T-helper 1 cell (primary cell): ENCODE data around the gene RABAC1.

ENCODE experiments used
- DNase-seq, 5 donors: peaks; one replicate each; pipeline ENCODE4 v3.0.0-alpha.2; 2012 to 2020

Gene RABAC1

GRCh38 chr19:41988947-41989346 is 29.8 kb upstream of the RABAC1 start:
- DNase-seq: no peak

GRCh38 chr19:41987141-41987860 is 28.2 kb upstream of the RABAC1 start:
- DNase-seq: no peak

GRCh38 chr19:41984961-41985360 is 25.8 kb upstream of the RABAC1 start:
- no peak for DNase-seq

GRCh38 chr19:41981724-41982123 is 22.6 kb upstream of the RABAC1 start:
- DNase-seq: no peak

- no peak for DNase-seq
Measured at GRCh38 chr19:41978470-41978869, 19.3 kb upstream of the RABAC1 start.

GRCh38 chr19:41977916-41978315 is 18.8 kb upstream of the RABAC1 start:
- no peak for DNase-seq

GRCh38 chr19:41974652-41975051 is 15.5 kb upstream of the RABAC1 start:
- DNase-seq: no peak

GRCh38 chr19:41971363-41971762 is 12.2 kb upstream of the RABAC1 start:
- no peak for DNase-seq

GRCh38 chr19:41969772-41970458 is 10.8 kb upstream of the RABAC1 start:
- DNase-seq: no peak

GRCh38 chr19:41968751-41969595 is 9.9 kb upstream of the RABAC1 start:
- no peak for DNase-seq

GRCh38 chr19:41967054-41967783 is 8.1 kb upstream of the RABAC1 start:
- DNase-seq: no peak

GRCh38 chr19:41965106-41965505 is 6.0 kb upstream of the RABAC1 start:
- no peak for DNase-seq

GRCh38 chr19:41960973-41961372 is 1.9 kb upstream of the RABAC1 start:
- DNase-seq: no peak

- DNase-seq: peak; percentile 69 to 81 (median 78)
Measured at GRCh38 chr19:41958367-41959055, 610 bp downstream of the RABAC1 start.

GRCh38 chr19:41957838-41958366 is 1.2 kb downstream of the RABAC1 start:
- DNase-seq: peak in 1 of 5 donors; percentile 65

GRCh38 chr19:41957161-41957837 is 1.8 kb downstream of the RABAC1 start:
- DNase-seq: no peak

GRCh38 chr19:41956621-41957020 is 2.5 kb downstream of the RABAC1 start:
- DNase-seq: no peak

GRCh38 chr19:41955521-41955920 is 3.6 kb downstream of the RABAC1 start:
- DNase-seq: no peak

GRCh38 chr19:41951686-41952172 is 7.4 kb downstream of the RABAC1 start:
- peak; percentile 66 to 86 (median 74) for DNase-seq

GRCh38 chr19:41947091-41947490 is 12.0 kb downstream of the RABAC1 start:
- no peak for DNase-seq
